Left renal cortex interstitium (tissue), 4 donors: Measurements from ENCODE around the gene GRIFIN. TPM values are rescaled to one million over a fixed set of nuclear protein-coding genes. Genes with fewer than 3 reads are reported as not detected.

Experiments
- DNase-seq, 4 donors: peaks; one replicate each; pipeline ENCODE4 v3.0.0-alpha.2; 2013; ENCODE audit warnings: low read depth in 4 of 4, low spot score in 2 of 4, missing footprints in 1 of 4
- polyA plus RNA-seq, 4 donors: library from polyadenylated mRNA; unstranded; fragments of 120-200 nt; gene quantifications; one replicate each; pipeline ENCODE4 v1.2.1, GENCODE V29; 2013; ENCODE audit not compliant: insufficient read length in 4 of 4

The GRIFIN gene
- polyA plus RNA-seq, 4 donors, result 0.31 to 0.32 TPM; not detected in 2

GRCh38 chr7:2513702-2514101 lies 37.5 kb upstream of the GRIFIN start:
- DNase-seq, result no peak

DNA sequence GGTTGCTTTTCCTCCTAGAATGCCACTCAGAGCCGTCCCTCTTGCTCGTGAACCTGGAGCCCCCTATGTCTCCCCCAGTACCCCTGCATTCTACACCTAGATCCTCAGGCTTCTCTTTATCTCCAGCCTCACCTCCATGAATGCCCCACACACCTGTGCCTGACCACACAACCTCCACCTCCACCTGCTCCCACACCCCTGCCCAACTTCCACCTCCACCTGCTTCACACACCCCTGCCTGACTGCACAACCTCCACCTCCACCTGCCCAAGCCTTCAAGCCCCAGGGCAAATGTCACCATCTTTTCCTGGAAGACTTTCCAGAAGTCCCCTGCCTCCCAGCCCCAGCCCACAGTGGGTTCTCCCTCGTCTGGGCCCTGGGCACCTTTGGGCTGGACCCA lies 36.5 kb upstream of the GRIFIN start:
- DNase-seq, result no peak

DNA sequence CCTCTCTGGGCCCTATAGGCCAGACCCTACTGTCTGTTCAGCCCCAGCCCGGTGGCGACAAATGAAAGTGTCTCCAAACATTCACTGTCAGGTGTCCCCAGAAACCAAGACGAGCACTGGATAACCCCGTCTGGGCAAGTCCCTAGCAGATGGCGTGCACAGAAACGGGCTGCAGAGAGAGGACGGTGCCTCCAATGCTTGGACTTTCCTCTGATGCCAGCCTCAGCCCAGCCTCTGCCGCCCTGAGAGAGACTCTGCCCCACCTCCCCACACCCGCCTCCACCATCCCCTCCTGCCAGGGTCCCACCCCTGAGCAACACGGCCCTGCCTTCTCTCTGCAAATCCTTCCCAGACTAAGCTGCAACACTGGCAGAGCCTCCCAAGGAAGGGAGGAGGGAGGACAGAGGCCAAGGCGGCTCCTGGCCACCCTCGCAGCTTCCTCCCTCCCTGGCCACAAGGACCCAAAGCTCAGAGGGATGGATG lies 36.0 kb upstream of the GRIFIN start:
- DNase-seq, result no peak

GRCh38 chr7:2511769-2512168 lies 35.6 kb upstream of the GRIFIN start:
- DNase-seq, result no peak

DNA sequence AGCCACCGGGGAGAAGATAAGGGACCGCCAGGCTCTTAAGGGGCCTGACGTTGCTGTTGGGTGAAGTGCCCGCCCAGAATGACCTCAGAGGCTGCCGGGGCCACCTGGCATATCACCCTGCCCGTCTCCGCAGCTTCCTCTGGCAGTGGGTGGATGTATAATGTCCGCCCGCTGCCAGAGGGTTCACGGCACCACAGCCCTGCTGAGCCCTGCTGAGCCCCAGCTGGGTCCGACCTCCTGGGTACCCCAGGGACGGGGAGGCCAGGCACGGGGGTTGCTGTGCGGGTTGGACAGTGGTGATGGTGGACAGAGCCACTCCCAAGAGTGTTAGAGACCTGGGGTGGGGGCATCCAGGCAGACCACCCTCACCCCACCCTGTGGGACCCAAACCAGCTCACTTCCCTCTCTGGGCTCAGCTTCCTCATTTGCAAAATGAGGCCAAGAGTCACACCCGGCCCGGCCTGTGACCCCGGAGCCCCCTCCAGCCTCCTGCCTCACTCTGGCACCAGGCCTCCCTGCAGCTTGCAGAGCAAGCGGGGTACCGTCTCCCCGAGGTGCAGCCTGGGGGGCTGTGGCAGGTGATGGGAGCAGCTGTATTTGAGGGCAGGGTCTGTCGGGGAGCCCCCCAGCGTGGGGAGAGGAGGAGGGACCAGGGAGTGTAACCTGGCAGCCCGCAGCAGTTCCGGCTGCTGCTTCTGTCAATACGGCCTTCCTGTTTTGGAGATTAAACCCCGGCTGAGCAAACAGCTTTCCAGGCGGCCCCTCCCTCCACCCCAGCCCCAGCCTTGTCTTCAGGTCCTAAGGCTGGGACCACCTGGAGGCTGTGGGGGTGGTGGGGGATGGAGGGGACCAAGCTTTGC lies 34.9 kb upstream of the GRIFIN start:
- no peak for DNase-seq

- no peak for DNase-seq
These were observed 34.1 kb upstream of the GRIFIN start for GRCh38 chr7:2510130-2510776.

DNA sequence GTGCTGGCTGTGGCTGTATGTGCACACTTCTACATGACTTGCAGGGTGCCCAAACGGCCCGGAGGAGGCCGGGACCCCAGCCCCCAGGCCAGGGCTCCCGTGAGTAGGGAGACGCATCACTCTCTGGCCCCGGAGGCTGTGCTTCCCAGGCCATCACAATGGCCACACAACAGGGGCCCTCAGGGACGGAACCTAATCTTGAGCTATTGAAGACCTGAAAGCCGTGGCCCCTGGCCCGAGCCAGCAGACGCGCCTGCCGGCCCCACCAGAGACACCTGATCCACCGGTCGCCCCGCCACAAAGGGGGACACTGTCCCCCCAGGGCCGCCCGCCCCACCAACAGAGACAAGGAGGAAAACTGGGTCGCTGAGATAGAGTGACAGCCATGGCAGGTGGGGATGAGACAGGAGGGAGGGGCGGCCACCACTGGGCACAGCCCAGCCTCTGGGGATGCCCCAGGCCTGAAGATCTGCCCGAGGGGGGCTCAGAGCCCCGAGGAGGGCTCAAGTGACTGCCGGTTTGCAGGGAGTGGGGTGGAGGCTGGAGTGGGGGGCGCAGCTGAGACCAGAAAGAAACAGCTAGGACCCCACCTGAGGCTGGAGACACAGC lies 33.2 kb upstream of the GRIFIN start:
- no peak for DNase-seq

DNA sequence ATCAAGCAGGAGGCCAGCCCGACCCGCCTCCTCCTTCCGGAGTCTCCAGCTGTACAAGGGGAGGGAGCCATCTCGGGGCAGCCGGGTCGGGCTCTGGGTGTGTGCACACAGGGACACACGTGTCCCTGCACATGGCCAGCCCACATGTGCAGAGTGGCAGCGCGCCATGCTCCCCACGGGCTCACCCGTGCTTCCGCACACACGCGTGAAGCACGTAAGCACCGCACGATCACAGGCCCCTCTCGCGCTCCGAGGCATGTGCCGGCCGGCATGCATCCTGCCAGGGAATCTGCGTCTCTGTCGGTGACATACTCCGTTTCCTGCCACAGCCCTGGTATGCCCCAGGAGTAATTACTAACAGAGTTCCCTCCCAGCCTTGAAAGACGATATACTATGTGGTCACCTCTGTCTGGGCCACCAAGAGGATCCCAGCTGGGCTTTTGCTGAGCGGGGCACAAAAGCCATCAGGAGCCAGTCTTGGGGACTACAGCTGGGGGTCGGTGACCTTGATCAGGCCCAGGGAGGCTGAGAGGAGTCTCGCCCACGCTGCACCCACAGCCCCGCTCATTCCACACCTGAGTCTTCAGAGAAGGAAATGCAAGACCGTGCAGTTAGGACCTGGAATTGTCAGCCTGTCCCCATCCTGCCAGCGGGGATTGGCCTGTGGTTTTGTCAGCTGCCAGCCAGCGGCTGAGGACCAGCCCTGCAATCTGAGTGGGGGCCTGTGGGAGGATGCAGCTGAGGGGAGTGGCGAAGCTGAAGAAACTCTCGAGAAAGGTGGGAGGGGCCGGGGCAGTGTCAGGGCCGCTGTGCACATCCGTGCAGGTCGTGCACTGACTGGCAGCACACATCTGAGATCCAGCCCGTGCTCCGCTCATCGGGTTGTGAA lies 32.4 kb upstream of the GRIFIN start:
- DNase-seq, result no peak

DNA sequence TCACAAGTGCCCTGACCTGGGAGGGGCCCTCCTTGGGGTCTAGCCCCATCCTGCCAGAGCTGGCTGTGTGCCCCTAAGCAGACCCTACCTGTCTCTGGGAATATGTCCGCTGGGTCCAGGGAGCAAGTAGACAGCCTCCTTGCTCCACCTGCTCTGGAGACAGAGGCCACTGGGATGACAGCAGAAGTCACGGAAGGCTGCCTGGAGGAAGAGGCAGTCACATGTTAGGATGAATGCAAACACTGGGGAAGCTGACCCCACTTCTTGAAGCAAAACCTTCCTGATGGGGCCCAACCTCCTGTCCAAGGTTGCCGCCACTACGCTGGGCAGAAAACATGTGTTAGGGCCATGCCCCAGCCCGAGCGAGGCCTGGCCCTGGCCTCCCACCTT lies 31.7 kb upstream of the GRIFIN start:
- DNase-seq, result no peak

- DNase-seq, result no peak
These were observed 31.2 kb upstream of the GRIFIN start for GRCh38 chr7:2507208-2507916.

GRCh38 chr7:2505401-2505800 lies 29.2 kb upstream of the GRIFIN start:
- DNase-seq, result no peak

DNA sequence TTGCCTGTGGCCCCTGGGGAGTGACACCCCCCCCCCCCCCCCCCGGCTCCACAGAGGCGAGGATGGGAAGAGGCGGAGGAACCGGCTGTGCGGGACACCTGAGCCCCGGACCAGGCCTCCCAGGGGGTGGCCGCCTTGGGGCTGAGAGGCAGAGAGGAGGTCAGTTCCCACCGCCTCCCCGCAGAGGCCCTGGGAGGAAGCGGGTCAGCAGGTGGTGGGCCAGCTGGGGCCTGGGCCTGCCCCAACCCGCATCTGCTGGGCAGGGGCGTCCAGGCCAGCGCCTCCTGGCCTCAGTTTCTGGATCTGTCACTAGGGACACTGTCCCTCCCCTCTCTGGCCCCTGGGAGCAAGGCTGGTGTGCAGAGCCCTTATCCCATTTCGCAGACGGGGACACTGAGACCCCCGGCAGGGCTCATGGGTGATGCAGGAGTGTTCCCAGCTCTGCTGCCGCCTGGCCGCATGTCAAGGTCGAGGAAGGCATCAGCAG lies 28.7 kb upstream of the GRIFIN start:
- no peak for DNase-seq

DNA sequence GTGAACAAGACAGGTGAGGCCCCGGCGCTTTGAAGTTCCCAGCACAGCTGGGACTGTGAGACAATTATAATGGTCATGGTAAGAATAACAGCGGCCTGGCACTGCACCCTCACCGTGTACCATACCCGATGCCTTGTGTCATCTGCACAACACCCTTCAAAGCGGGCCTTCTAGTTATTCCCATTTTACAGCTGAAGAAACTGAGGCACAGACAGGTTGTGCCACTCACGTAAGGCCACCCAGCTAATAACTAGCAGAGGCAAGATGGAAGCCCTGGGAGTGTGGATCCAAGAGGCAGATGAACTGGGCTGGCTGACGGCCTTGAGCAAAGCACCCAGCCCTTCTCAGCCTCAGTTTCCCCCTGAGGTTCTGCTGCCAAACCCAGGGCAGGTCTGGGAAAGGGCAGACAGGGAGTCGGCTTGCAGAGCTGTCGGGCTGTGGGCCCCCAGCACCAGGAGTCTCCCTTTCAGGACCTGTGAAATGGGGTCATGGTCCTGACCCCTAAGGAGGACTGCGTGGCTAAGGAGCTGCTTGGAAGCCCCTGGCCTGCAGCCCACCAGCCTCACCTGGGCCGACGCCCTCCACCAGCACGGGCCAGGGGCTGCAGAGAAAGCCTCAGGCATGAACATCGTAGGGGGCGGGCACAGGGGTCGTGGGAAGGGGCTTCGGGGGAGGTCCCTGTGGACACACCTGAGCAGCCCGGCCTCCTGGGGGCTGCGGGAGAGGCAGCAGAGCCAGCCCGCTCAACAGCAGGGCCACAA lies 28.1 kb upstream of the GRIFIN start:
- no peak for DNase-seq

GRCh38 chr7:2503056-2503941 lies 27.1 kb upstream of the GRIFIN start:
- DNase-seq, result no peak

DNA sequence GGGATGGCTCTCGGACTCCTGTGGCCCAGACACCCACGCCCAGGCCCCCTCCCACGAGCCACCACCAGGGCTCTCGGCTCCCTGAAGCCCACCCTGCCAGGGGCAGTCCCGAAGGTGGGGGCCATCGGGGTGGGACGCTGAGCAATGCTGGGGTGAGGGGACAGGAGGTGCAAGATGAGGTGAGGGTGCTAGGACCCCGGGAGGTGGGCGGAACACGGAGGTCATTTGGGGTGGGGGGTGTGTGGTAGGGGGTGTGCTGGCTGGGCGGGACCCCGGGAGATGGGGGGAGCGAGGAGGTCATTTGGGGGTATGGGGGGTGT lies 26.4 kb upstream of the GRIFIN start:
- DNase-seq, result no peak

- DNase-seq, result no peak
These were observed 25.9 kb upstream of the GRIFIN start for GRCh38 chr7:2501947-2502646.

- no peak for DNase-seq
These were observed 24.5 kb upstream of the GRIFIN start for GRCh38 chr7:2500701-2501100.
